Thyroid gland (tissue), 4 donors: ENCODE results near the gene CFAP99. TPM values are rescaled to one million over a fixed set of nuclear protein-coding genes. Genes with fewer than 3 reads are reported as not detected.
A peak's percentile ranks its signal among the peaks of the same experiment; 100 is the strongest.

Experiments used
- DNase-seq, 2 donors: peaks; one replicate each; pipeline ENCODE4 v3.0.0-alpha.2; 2019
- H3K27ac ChIP-seq, 3 donors: fragments of 200-600 bp; sonication (generic); 1 replicate in 2 of 3; 2 replicates in 1 of 3; pipeline ENCODE4 v1.5.1; 2016 to 2019; ENCODE audit warnings: mild to moderate bottlenecking in 1 of 3, moderate library complexity in 1 of 3
- H3K27me3 ChIP-seq: fragments of 200-600 bp; sonication (generic); one replicate; pipeline ENCODE4 v1.5.1; 2019
- H3K36me3 ChIP-seq, 2 donors: fragments of 200-600 bp; sonication (generic); one replicate each; pipeline ENCODE4 v1.5.1; 2016 to 2019
- H3K4me1 ChIP-seq, 2 donors: fragments of 200-600 bp; sonication (generic); one replicate each; pipeline ENCODE4 v1.5.1; 2017 to 2019
- H3K4me3 ChIP-seq, 3 donors: fragments of 200-600 bp; sonication (generic); replicated peaks in 1 of 3; 1 replicate in 2 of 3; 2 replicates in 1 of 3; pipeline ENCODE4 v1.5.1; 2016; ENCODE audit warnings: mild to moderate bottlenecking in 1 of 3
- H3K9me3 ChIP-seq: fragments of 200-600 bp; sonication (generic); one replicate; pipeline ENCODE4 v1.5.1; 2017
- POLR2A ChIP-seq, 2 donors: fragments of 450-650 bp; IDR thresholded peaks; one replicate each; pipeline ENCODE4 v1.6.1; 2017; ENCODE audit warnings: antibody characterized with exemption in 2 of 2, mild to moderate bottlenecking in 2 of 2, moderate library complexity in 1 of 2
- WGBS, 2 donors: methylation state at CpG; one replicate each; pipeline ENCODE4 v1.1.5; 2017; 5-methylcytosine and 5-hydroxymethylcytosine counted together
- intact Hi-C: fragments of 100-400 bp; cut with DNase I; formaldehyde crosslinking; loops from one replicate; pipeline ENCODE4 v1.15.1; 2023
- total RNA-seq, 4 donors: library from RNA; depleted of rRNA; stranded (reverse); fragments of >200 nt; gene quantifications; one replicate each; pipeline ENCODE4 v1.2.3, GENCODE V29; 2016
- TF ChIP-seq, protein P1 (sequence below), 6 experiments: fragments of 200-600 bp in 3 of 6; fragments of 450-650 bp in 3 of 6; sonication (generic) in 3 of 6; IDR thresholded peaks; one replicate each; pipeline ENCODE4 v1.5.1; 2016 to 2019; ENCODE audit warnings: antibody characterized with exemption in 6 of 6, mild to moderate bottlenecking in 2 of 6, inconsistent platforms in 1 of 6, moderate library complexity in 1 of 6

The CFAP99 gene
- total RNA-seq, 4 donors from 2014 or later, result 0.27 to 1.9 (median 1.1) TPM; not detected in 1

DNA sequence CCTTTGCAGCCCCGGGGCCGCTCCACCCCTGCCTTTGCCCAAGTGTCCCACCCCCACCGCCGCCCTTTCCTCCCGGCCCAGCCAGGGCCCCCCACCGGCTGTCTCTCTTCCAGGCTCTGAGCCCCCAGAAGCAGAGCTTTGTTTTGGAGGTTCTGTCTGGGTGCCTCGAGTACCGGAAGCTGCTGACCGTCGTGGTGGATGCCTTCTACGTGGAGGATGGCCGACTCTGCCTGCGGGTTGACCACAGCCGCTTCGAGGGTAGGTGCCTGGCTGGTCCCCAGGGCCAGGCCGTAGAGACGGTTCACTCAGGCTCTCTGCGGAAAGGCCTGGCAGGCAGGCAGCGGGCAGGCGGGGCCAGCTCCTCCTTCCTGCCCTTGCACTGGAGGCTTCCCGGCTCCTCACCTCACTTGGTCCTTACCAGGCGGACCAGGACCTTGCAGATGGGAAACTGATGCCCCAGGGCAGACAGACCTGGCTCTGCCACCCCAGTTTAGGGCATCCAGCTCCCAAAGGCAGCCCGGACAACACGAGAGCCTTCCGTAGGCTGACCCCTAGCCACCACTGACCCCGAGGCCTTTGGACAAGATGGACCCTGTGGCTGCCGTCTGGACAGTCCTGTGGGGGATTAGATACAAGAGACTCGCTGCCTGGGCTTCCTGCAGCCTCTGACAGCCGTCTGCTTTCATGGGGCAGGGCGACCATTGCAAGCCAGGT lies 18.2 kb downstream of the CFAP99 start:
- Histone ChIP-seq H3K4me1 (no peaks in the 10 kb centered on the region), H3K4me3 (no peak overlapping the region), H3K27me3 (no peaks in the 10 kb centered on the region), H3K27ac (no peak overlapping the region), H3K9me3 (no peaks in the 10 kb centered on the region), H3K36me3 (no peaks in the 10 kb centered on the region)
- WGBS, 2 donors, result 74 to 81% methylated on average over 13 to 23 of the region's 30 CpGs
- TF ChIP-seq POLR2A (IDR thresholded peaks at IDR 0.05), result no peak
- TF ChIP-seq, protein P1, sequence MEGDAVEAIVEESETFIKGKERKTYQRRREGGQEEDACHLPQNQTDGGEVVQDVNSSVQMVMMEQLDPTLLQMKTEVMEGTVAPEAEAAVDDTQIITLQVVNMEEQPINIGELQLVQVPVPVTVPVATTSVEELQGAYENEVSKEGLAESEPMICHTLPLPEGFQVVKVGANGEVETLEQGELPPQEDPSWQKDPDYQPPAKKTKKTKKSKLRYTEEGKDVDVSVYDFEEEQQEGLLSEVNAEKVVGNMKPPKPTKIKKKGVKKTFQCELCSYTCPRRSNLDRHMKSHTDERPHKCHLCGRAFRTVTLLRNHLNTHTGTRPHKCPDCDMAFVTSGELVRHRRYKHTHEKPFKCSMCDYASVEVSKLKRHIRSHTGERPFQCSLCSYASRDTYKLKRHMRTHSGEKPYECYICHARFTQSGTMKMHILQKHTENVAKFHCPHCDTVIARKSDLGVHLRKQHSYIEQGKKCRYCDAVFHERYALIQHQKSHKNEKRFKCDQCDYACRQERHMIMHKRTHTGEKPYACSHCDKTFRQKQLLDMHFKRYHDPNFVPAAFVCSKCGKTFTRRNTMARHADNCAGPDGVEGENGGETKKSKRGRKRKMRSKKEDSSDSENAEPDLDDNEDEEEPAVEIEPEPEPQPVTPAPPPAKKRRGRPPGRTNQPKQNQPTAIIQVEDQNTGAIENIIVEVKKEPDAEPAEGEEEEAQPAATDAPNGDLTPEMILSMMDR (IDR thresholded peaks at IDR 0.05), result no peak
- intact Hi-C loops, result no loop called here
- DNase-seq, result no peak

DNA sequence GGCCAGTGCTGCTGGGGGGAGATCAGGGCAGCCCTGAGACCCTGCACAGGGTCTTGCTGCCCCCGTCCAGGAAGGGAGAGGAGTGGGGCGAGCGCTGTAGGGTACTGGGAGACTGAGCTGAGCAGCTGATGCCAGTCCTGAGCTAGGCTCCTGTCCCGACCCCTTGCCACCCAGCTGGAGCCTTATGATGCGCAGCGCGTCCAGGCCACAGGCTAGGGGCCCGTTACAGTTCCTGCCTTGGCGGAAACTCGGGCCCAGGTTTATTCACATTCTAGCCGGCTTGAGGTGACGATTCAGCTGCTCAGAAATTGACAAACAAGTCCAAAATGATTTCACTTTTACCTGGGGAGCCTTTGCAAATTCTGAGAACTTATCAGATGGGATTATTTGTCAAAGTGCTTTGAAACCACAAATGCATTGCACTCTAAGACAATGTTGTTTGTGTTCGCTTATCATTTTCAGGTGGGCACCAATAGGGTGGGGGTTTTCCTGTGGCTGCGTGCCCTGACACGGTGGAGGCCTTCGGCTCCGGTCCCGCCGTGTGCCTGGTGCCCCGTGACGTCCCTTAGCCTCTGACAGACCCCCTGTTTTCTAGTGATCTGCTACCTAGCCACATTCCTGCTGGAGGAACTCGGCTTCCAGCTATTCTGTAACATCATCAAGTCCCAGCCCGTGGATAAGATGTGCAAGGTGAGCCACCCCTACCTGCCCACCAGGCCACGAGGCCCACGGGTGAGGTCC lies 18.9 kb downstream of the CFAP99 start:
- H3K36me3 ChIP-seq, result no peaks in the 10 kb centered on the region
- H3K27ac ChIP-seq, result no peak overlapping the region
- H3K27me3 ChIP-seq, result no peaks in the 10 kb centered on the region
- H3K4me1 ChIP-seq, result no peaks in the 10 kb centered on the region
- no peaks in the 10 kb centered on the region for H3K9me3 ChIP-seq
- 85 to 90% methylated on average over 25 of the region's 25 CpGs for WGBS, 2 donors
- H3K4me3 ChIP-seq, result no peak overlapping the region
- TF ChIP-seq, protein P1 (IDR thresholded peaks at IDR 0.05), result no peak
- no peak for TF ChIP-seq POLR2A (IDR thresholded peaks at IDR 0.05)
- intact Hi-C loops, result no loop called here
- no peak for DNase-seq

DNA sequence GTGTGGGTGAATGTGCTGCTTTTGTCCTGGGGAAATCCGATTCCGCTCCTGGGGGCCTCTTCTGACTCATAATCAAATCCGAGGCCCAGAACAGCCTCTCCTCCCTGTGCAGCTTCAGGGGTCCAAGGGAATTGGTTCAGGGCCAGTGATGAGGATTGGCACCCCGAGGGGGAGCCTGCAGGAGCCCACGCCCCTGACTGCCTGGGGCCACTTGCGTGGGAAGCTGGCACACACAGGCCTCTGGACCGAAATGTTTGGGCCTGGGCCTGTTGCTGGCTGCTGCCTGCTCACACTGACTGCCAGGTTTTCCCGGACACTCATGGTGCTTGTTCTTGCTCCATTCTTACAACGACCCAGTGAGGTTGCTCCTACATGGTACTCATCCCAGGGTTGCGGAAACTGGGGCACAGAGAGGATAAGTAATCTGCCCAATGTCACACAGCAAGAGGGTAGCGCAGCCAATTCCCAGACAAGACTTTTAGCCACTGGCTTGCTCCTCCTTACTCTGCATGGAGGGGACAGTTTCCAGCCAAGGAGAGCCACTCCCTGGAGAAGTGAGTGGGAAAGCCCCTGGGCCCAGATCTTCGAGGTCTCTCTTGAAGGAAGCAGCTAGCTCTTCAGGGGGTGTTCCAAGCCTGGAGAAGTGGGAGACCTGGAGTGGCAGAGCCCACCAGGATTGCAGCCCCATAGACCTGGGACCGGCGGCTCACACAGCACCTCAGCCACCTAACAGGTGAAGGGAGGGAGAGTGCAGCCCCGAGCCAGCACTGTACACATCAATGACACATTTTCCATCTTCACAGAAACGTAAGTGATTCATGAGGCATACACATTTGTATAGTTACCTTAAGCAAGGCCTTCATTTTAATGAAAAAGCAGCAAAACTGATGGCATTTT lies 20.3 kb downstream of the CFAP99 start:
- Histone ChIP-seq H3K27me3 (no peaks in the 10 kb centered on the region), H3K36me3 (no peaks in the 10 kb centered on the region), H3K9me3 (no peaks in the 10 kb centered on the region), H3K4me3 (no peak overlapping the region), H3K27ac (no peak overlapping the region), H3K4me1 (no peaks in the 10 kb centered on the region)
- intact Hi-C loops, result no loop called here
- no peak for DNase-seq
- 76 to 82% methylated on average over 12 of the region's 16 CpGs for whole genome bisulfite sequencing, 2 donors
- TF ChIP-seq, protein P1 (IDR thresholded peaks at IDR 0.05), result no peak
- no peak for TF ChIP-seq POLR2A (IDR thresholded peaks at IDR 0.05)

DNA sequence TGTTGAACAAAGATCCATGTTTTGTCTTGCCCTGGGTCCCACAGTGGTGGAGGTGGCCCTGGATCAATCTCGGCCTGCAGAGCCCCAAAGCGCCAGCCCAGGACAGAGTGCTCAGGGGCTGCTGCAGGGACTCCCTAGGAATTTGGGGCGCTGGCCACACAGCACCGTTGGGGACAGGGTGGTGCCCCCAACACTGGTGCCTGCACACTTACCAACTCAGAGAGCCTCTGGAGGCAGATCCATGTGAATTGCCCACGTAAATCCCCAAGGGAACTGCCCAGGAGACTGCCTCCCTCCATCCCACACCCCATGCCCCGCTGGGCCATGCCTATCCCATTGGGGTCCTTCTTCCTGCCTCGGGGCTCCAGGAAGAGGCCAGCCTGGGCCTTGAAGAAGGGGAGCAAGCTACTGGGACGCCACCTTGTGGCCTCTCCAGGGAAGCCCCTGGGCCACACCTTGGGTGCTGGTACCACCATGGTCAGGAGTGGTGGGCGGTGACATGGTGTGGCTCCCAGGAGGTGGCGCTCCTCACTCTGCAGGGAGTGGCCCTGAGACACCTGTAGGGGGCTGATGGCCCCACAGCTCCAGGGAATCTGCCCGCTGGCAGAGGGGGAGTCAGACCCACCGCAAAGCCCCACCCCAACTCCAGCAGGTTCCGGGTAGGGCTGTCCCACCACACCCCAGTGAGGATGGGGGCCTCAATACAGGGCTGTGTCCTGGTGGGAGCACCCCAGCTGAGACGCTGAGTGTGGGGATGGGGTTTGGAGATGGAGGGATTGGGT lies 22.8 kb downstream of the CFAP99 start:
- Histone ChIP-seq H3K9me3 (no peaks in the 10 kb centered on the region), H3K36me3 (no peaks in the 10 kb centered on the region), H3K4me1 (no peaks in the 10 kb centered on the region), H3K27ac (no peak overlapping the region), H3K4me3 (no peak overlapping the region), H3K27me3 (no peaks in the 10 kb centered on the region)
- TF ChIP-seq, protein P1 (IDR thresholded peaks at IDR 0.05), result peak; percentile 30 to 60 (median 46)
- no peak for TF ChIP-seq POLR2A (IDR thresholded peaks at IDR 0.05)
- 47 to 50% methylated on average over 10 to 11 of the region's 14 CpGs for WGBS, 2 donors
- intact Hi-C loops, result no loop called here
- peak; percentile 52 to 57 for DNase-seq
